CD14-positive monocyte (primary cell): ENCODE data around the gene ZNF865. TPM values are rescaled to one million over a fixed set of nuclear protein-coding genes. Genes with fewer than 3 reads are reported as not detected.

Experiments
- DNase-seq, 3 donors: peaks; one replicate each; pipeline ENCODE4 v3.0.0-alpha.2; 2011 to 2022
- H2AFZ ChIP-seq: 2 replicates; pipeline ENCODE4 v1.6.0; 2012; ENCODE audit warnings: mild to moderate bottlenecking, low read depth, low read length, inconsistent platforms; ENCODE audit not compliant: insufficient read depth, poor library complexity, severe bottlenecking
- H3K27ac ChIP-seq, 2 donors: 1 replicate in 1 of 2; 2 replicates in 1 of 2; pipeline ENCODE4 v1.5.1; 2012 to 2013; ENCODE audit warnings: low read length in 2 of 2, control low read depth in 1 of 2, inconsistent platforms in 1 of 2, low read depth in 1 of 2, mild to moderate bottlenecking in 1 of 2
- H3K27me3 ChIP-seq, 2 donors: one replicate each; pipeline versions ENCODE4 v1.6.0 to v1.6.1; 2011 to 2013; ENCODE audit warnings: low read length in 2 of 2; ENCODE audit not compliant: control insufficient read depth in 2 of 2, insufficient read depth in 2 of 2
- H3K36me3 ChIP-seq, 2 donors: replicated peaks in 1 of 2; 1 replicate in 1 of 2; 2 replicates in 1 of 2; pipeline versions ENCODE4 v1.5.1 to v1.6.1; 2012 to 2013; ENCODE audit warnings: low read length in 2 of 2, control low read depth in 1 of 2, inconsistent platforms in 1 of 2, mild to moderate bottlenecking in 1 of 2; ENCODE audit not compliant: insufficient read depth in 2 of 2, control insufficient read depth in 1 of 2
- H3K4me1 ChIP-seq, 2 donors: 1 replicate in 1 of 2; 2 replicates in 1 of 2; pipeline versions ENCODE4 v1.5.1 to v1.6.1; 2012 to 2013; ENCODE audit warnings: low read length in 2 of 2, control low read depth in 1 of 2, inconsistent platforms in 1 of 2, mild to moderate bottlenecking in 1 of 2, moderate library complexity in 1 of 2; ENCODE audit not compliant: insufficient read depth in 2 of 2, control insufficient read depth in 1 of 2
- H3K4me2 ChIP-seq: replicated peaks from 2 replicates; pipeline ENCODE3; 2012; ENCODE audit warnings: low read length, moderate library complexity, mild to moderate bottlenecking; ENCODE audit not compliant: poor library complexity, severe bottlenecking; ENCODE audit errors: extremely low read depth
- H3K4me3 ChIP-seq, 3 experiments: fragments of 200-600 bp in 1 of 3; sonication (generic) in 1 of 3; replicated peaks in 1 of 3; 1 replicate in 2 of 3; 2 replicates in 1 of 3; pipeline ENCODE4 v1.5.1; 2011 to 2013; ENCODE audit warnings: low read length in 3 of 3, mild to moderate bottlenecking in 3 of 3, control low read depth in 2 of 3, low read depth in 2 of 3, inconsistent platforms in 1 of 3, moderate library complexity in 1 of 3
- H3K79me2 ChIP-seq: 2 replicates; pipeline ENCODE4 v1.6.0; 2012; ENCODE audit warnings: mild to moderate bottlenecking, control low read depth, inconsistent platforms, low read length, moderate library complexity; ENCODE audit not compliant: insufficient read depth
- H3K9ac ChIP-seq: 2 replicates; pipeline ENCODE4 v1.6.0; 2017; ENCODE audit warnings: low read length, mild to moderate bottlenecking; ENCODE audit not compliant: insufficient read depth, poor library complexity, severe bottlenecking
- H3K9me3 ChIP-seq, 2 donors: replicated peaks in 1 of 2; 1 replicate in 1 of 2; 2 replicates in 1 of 2; pipeline versions ENCODE4 v1.5.1 to v1.6.1; 2012 to 2013; ENCODE audit warnings: low read length in 2 of 2, control low read depth in 1 of 2; ENCODE audit not compliant: control insufficient read depth in 1 of 2, insufficient read depth in 1 of 2
- H4K20me1 ChIP-seq: 2 replicates; pipeline ENCODE4 v1.6.0; 2012; ENCODE audit warnings: mild to moderate bottlenecking, low read length, control low read depth, moderate library complexity; ENCODE audit not compliant: insufficient read depth
- H3K27ac Mint-ChIP-seq, 7 donors: one replicate each; pipeline ENCODE4 v1.8.0; 2020; ENCODE audit warnings: mild to moderate bottlenecking in 7 of 7, mixed read lengths in 7 of 7, moderate library complexity in 6 of 7, inconsistent platforms in 2 of 7
- H3K27me3 Mint-ChIP-seq, 3 donors: one replicate each; pipeline ENCODE4 v1.8.0; 2021 to 2022; ENCODE audit warnings: low read depth in 3 of 3, mild to moderate bottlenecking in 3 of 3, mixed read lengths in 3 of 3, moderate library complexity in 3 of 3, inconsistent platforms in 1 of 3
- H3K36me3 Mint-ChIP-seq, 2 donors: one replicate each; pipeline ENCODE4 v1.8.0; 2020; ENCODE audit warnings: mixed read lengths in 2 of 2, inconsistent platforms in 1 of 2, mild to moderate bottlenecking in 1 of 2
- H3K4me1 Mint-ChIP-seq: one replicate; pipeline ENCODE4 v1.8.0; 2020; ENCODE audit warnings: mild to moderate bottlenecking, mixed read lengths
- H3K4me3 Mint-ChIP-seq, 2 donors: one replicate each; pipeline ENCODE4 v1.8.0; 2020; ENCODE audit warnings: mild to moderate bottlenecking in 2 of 2, mixed read lengths in 2 of 2, moderate library complexity in 1 of 2
- H3K9me3 Mint-ChIP-seq, 7 donors: one replicate each; pipeline ENCODE4 v1.8.0; 2020 to 2022; ENCODE audit warnings: mixed read lengths in 7 of 7, mild to moderate bottlenecking in 6 of 7, moderate library complexity in 6 of 7, inconsistent platforms in 2 of 7
- WGBS: methylation state at CpG from one replicate; pipeline ENCODE4 v1.1.5; 2013; ENCODE audit warnings: missing lambda C conversion rate; ENCODE audit not compliant: insufficient coverage; 5-methylcytosine and 5-hydroxymethylcytosine counted together
- intact Hi-C, 2 donors: fragments of 100-400 bp; cut with micrococcal nuclease; formaldehyde crosslinking; loops; one replicate each; pipeline versions ENCODE4 v1.15.0 to v1.15.1; 2023
- polyA plus RNA-seq, 3 donors: library from polyadenylated mRNA; depleted of rRNA in 1 of 3; unstranded in 2 of 3; stranded (reverse) in 1 of 3; fragments of 300-500 nt in 2 of 3; fragments of >200 nt in 1 of 3; fragmentation: Illumina TruSeq in 2 of 3; gene quantifications; 1 replicate in 2 of 3; 2 replicates in 1 of 3; pipeline ENCODE4 v1.2.3, GENCODE V29; 2012 to 2021
- TF ChIP-seq, protein P1 (sequence below): fragments of 200-600 bp; IDR thresholded peaks from one replicate; pipeline ENCODE4 v1.8.0; 2022; ENCODE audit warnings: antibody characterized with exemption, mild to moderate bottlenecking

Gene ZNF865
- polyA plus RNA-seq, 3 donors, result 0.03 to 6.0 (median 0.07) TPM

DNA sequence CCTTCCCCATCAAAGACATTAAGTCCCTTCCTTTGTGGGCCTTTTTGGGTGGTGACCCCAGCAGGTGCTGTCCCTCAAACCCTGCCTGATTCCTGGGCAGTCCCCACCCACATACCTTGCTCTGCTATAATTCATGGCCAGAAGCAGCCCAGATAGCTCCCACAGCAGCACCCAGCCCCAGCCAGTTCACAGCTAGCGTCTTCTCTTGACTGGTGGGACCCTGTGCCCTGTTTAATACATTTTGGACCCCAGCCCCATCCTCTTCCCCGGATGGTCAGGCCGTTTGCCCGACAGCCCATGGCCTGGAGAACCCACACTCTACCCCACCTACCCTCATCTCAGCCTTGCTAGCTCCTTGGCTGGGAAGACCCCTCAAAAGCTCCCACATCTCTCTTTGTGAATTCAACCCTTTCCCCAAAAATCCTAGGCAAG is 44.7 kb downstream of the ZNF865 start:
- Mint-ChIP-seq H3K36me3 (peaks cover 7 to 24% of the 10 kb centered on the region in 2 donors), H3K4me3 (no peak overlapping the region), H3K4me1 (peaks cover 30% of the 10 kb centered on the region), H3K9me3 (peaks cover 0 to 2% (median 0%) of the 10 kb centered on the region in 7 donors), H3K27me3 (peaks cover 6 to 11% (median 8%) of the 10 kb centered on the region in 3 donors), H3K27ac (peak overlapping the region in 1 of 7 donors; percentile 36)
- Histone ChIP-seq H2AFZ (no peak overlapping the region), H3K79me2 (peaks cover 7% of the 10 kb centered on the region), H3K36me3 (peaks cover 4 to 6% of the 10 kb centered on the region in 2 donors), H3K4me3 (no peak overlapping the region), H3K9me3 (no peaks in the 10 kb centered on the region), H3K4me1 (peaks cover 29 to 34% of the 10 kb centered on the region in 2 donors), H3K4me2 (no peak overlapping the region), H3K27ac (no peak overlapping the region), H3K27me3 (no peaks in the 10 kb centered on the region), H4K20me1 (no peaks in the 10 kb centered on the region), H3K9ac (no peak overlapping the region)
- TF ChIP-seq, protein P1, sequence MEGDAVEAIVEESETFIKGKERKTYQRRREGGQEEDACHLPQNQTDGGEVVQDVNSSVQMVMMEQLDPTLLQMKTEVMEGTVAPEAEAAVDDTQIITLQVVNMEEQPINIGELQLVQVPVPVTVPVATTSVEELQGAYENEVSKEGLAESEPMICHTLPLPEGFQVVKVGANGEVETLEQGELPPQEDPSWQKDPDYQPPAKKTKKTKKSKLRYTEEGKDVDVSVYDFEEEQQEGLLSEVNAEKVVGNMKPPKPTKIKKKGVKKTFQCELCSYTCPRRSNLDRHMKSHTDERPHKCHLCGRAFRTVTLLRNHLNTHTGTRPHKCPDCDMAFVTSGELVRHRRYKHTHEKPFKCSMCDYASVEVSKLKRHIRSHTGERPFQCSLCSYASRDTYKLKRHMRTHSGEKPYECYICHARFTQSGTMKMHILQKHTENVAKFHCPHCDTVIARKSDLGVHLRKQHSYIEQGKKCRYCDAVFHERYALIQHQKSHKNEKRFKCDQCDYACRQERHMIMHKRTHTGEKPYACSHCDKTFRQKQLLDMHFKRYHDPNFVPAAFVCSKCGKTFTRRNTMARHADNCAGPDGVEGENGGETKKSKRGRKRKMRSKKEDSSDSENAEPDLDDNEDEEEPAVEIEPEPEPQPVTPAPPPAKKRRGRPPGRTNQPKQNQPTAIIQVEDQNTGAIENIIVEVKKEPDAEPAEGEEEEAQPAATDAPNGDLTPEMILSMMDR, result no peak
- WGBS, result 84% methylated on average over 2 of the region's 4 CpGs
- DNase-seq, result no peak
- intact Hi-C loops, result loop anchor here in 1 of 2 donors (10.0 kb wide), 1 partner anchor 1455 kb away; the partner anchor contains the start of gene TSEN34

DNA sequence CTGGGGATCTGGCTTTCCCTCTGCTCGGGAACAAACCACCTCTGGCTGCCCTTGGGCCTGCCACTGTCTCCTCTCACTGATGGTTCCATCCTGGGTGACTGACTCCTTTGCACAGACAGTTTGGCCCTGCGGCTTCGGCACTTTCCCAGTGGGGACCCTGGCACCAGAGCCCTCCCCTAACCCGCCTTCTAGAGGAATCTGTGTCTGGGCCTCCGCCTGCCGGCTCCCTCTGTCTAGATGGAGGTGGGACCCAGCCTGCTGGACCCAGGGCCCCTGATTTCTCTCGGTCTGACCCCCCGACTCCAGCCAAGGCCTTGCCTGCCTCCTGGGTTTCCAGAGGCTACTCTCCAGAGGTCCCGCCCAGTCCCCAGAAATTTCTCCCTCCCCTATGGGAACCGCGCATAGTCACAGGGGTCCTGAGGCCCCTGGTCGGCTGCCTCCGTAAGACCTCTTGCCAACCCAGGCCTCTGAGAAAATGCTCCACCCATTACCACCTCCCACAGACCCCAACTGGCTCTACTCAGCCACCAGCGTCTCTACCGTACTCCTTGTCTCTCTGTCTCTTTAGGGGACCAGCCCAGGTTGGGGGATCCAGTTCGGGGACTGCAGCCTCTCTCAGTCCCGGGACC is 45.3 kb downstream of the ZNF865 start:
- H3K4me3 Mint-ChIP-seq, result no peak overlapping the region
- Histone ChIP-seq H3K9me3 (no peaks in the 10 kb centered on the region), H3K27me3 (no peaks in the 10 kb centered on the region), H3K79me2 (peaks cover 8% of the 10 kb centered on the region), H3K36me3 (peaks cover 0 to under 1% of the 10 kb centered on the region in 2 donors), H3K4me2 (no peak overlapping the region), H3K9ac (no peak overlapping the region), H2AFZ (no peak overlapping the region), H4K20me1 (peaks cover 5% of the 10 kb centered on the region), H3K27ac (no peak overlapping the region), H3K4me3 (no peak overlapping the region), H3K4me1 (peaks cover 31 to 37% of the 10 kb centered on the region in 2 donors)
- intact Hi-C loops, result loop anchor here in 1 of 2 donors (10.0 kb wide), 1 partner anchor 1456 kb away; the partner anchor contains the start of gene TSEN34
- no peak for DNase-seq
- peaks cover under 1 to 19% of the 10 kb centered on the region in 2 donors for H3K36me3 Mint-ChIP-seq
- H3K9me3 Mint-ChIP-seq, result peaks cover 0 to 2% (median 0%) of the 10 kb centered on the region in 7 donors
- WGBS, result 99% methylated on average over 14 of the region's 17 CpGs
- H3K4me1 Mint-ChIP-seq, result peaks cover 26% of the 10 kb centered on the region
- H3K27me3 Mint-ChIP-seq, result peaks cover 8 to 11% (median 9%) of the 10 kb centered on the region in 3 donors
- TF ChIP-seq, protein P1, result no peak
- H3K27ac Mint-ChIP-seq, result no peak overlapping the region
